H9 (cell line): ENCODE measurements around the gene VLDLR. TPM values are rescaled to one million over a fixed set of nuclear protein-coding genes. Genes with fewer than 3 reads are reported as not detected.
A peak's percentile ranks its signal among the peaks of the same experiment; 100 is the strongest.

Experiments
- DNase-seq: peaks from one replicate; pipeline ENCODE4 v3.0.0-alpha.2; 2017
- H2AFZ ChIP-seq: one replicate; pipeline ENCODE4 v1.6.1; 2013; ENCODE audit warnings: mild to moderate bottlenecking, low read length, control low read depth, moderate library complexity
- H2AK5ac ChIP-seq: 2 replicates; pipeline ENCODE4 v1.6.1; 2013; ENCODE audit warnings: low read length, control low read depth, mixed read lengths; ENCODE audit not compliant: insufficient read length
- H2BK120ac ChIP-seq: one replicate; pipeline ENCODE4 v1.6.1; 2013; ENCODE audit warnings: low read depth, mild to moderate bottlenecking, low read length, control low read depth, inconsistent platforms; ENCODE audit not compliant: poor library complexity, severe bottlenecking
- H2BK12ac ChIP-seq: 2 replicates; pipeline ENCODE4 v1.6.1; 2013; ENCODE audit warnings: low read length, control low read depth, mixed read lengths, low read depth; ENCODE audit not compliant: insufficient read length
- H2BK15ac ChIP-seq: 2 replicates; pipeline ENCODE4 v1.6.1; 2013; ENCODE audit warnings: low read depth, low read length, control low read depth
- H2BK20ac ChIP-seq: one replicate; pipeline ENCODE4 v1.6.1; 2013; ENCODE audit warnings: low read depth, mild to moderate bottlenecking, low read length, control low read depth, inconsistent platforms; ENCODE audit not compliant: poor library complexity, severe bottlenecking
- H2BK5ac ChIP-seq: 2 replicates; pipeline ENCODE4 v1.6.1; 2013; ENCODE audit warnings: low read length, control low read depth, mixed read lengths; ENCODE audit not compliant: insufficient read length
- H3K14ac ChIP-seq: 2 replicates; pipeline ENCODE4 v1.6.1; 2013; ENCODE audit warnings: low read length, control low read depth; ENCODE audit not compliant: insufficient read depth
- H3K18ac ChIP-seq: 2 replicates; pipeline ENCODE4 v1.6.1; 2013; ENCODE audit warnings: low read depth, mild to moderate bottlenecking, mixed read lengths, low read length, control low read depth; ENCODE audit not compliant: insufficient read length
- H3K23ac ChIP-seq: 2 replicates; pipeline ENCODE4 v1.6.1; 2013; ENCODE audit warnings: low read length, control low read depth, mixed read lengths, low read depth; ENCODE audit not compliant: insufficient read length
- H3K23me2 ChIP-seq: 2 replicates; pipeline ENCODE4 v1.6.1; 2013; ENCODE audit warnings: low read depth, mild to moderate bottlenecking, mixed read lengths, low read length, control low read depth; ENCODE audit not compliant: insufficient read length, poor library complexity, severe bottlenecking
- H3K27ac ChIP-seq: 2 replicates; pipeline ENCODE4 v1.5.1; 2013; ENCODE audit warnings: low read length, control low read depth, mixed read lengths, low read depth; ENCODE audit not compliant: insufficient read length
- H3K27me3 ChIP-seq: 2 replicates; pipeline ENCODE4 v1.6.1; 2013; ENCODE audit warnings: low read length, control low read depth, inconsistent platforms; ENCODE audit not compliant: insufficient read depth
- H3K4ac ChIP-seq: 2 replicates; pipeline ENCODE4 v1.6.1; 2013; ENCODE audit warnings: low read depth, mild to moderate bottlenecking, control low read depth, inconsistent platforms, low read length, moderate library complexity
- H3K4me1 ChIP-seq: 2 replicates; pipeline ENCODE4 v1.6.1; 2013; ENCODE audit warnings: low read length, control low read depth, inconsistent platforms; ENCODE audit not compliant: insufficient read depth
- H3K4me2 ChIP-seq: 2 replicates; pipeline ENCODE4 v1.6.1; 2013; ENCODE audit warnings: low read length, control low read depth, mixed read lengths; ENCODE audit not compliant: insufficient read length, insufficient read depth
- H3K56ac ChIP-seq: 2 replicates; pipeline ENCODE4 v1.6.1; 2013; ENCODE audit warnings: low read depth, mild to moderate bottlenecking, mixed read lengths, low read length, control low read depth; ENCODE audit not compliant: insufficient read length
- H3K79me1 ChIP-seq: 2 replicates; pipeline ENCODE4 v1.6.1; 2013; ENCODE audit warnings: low read depth, mild to moderate bottlenecking, moderate library complexity, low read length, control low read depth, inconsistent platforms; ENCODE audit not compliant: insufficient read depth, poor library complexity, severe bottlenecking
- H3K79me2 ChIP-seq: 2 replicates; pipeline ENCODE4 v1.6.1; 2013; ENCODE audit warnings: low read length, control low read depth, inconsistent platforms; ENCODE audit not compliant: insufficient read depth
- H3K9ac ChIP-seq: 2 replicates; pipeline ENCODE4 v1.6.1; 2013; ENCODE audit warnings: low read length, control low read depth, mixed read lengths; ENCODE audit not compliant: insufficient read length; ENCODE audit errors: extremely low read depth
- H3K9me3 ChIP-seq: one replicate; pipeline ENCODE4 v1.6.1; 2013; ENCODE audit warnings: low read depth, low read length, inconsistent platforms; ENCODE audit not compliant: control insufficient read depth
- H3T11ph ChIP-seq: one replicate; pipeline ENCODE4 v1.6.1; 2013; ENCODE audit warnings: mild to moderate bottlenecking, low read length, control low read depth, inconsistent platforms
- H4K20me1 ChIP-seq: one replicate; pipeline ENCODE4 v1.6.1; 2013; ENCODE audit not compliant: control insufficient read depth, insufficient read length, insufficient read depth
- H4K5ac ChIP-seq: 2 replicates; pipeline ENCODE4 v1.6.1; 2013; ENCODE audit warnings: low read depth, mild to moderate bottlenecking, mixed read lengths, low read length, control low read depth; ENCODE audit not compliant: insufficient read length
- H4K8ac ChIP-seq: replicated peaks from 2 replicates; pipeline ENCODE4 v1.6.1; 2013; ENCODE audit warnings: low read length, control low read depth, mixed read lengths, low read depth; ENCODE audit not compliant: insufficient read length
- H4K91ac ChIP-seq: 2 replicates; pipeline ENCODE4 v1.6.1; 2013; ENCODE audit warnings: low read depth, mild to moderate bottlenecking, moderate library complexity, mixed read lengths, low read length, control low read depth; ENCODE audit not compliant: insufficient read length
- H3K27ac Mint-ChIP-seq, 3 experiments: 2 replicates in 2 of 3; 3 replicates in 1 of 3; pipeline ENCODE4 v1.8.0; 2020 to 2021; ENCODE audit warnings: mixed read lengths in 3 of 3, mild to moderate bottlenecking in 1 of 3, moderate library complexity in 1 of 3
- H3K27me3 Mint-ChIP-seq: 2 replicates; pipeline ENCODE4 v1.8.0; 2021; ENCODE audit warnings: low read depth, mild to moderate bottlenecking, moderate library complexity, mixed read lengths
- H3K36me3 Mint-ChIP-seq, 3 experiments: 2 replicates in 2 of 3; 3 replicates in 1 of 3; pipeline ENCODE4 v1.8.0; 2020 to 2021; ENCODE audit warnings: low read depth in 3 of 3, mixed read lengths in 3 of 3; ENCODE audit not compliant: insufficient read depth in 1 of 3
- H3K4me1 Mint-ChIP-seq, 2 experiments: 2 replicates each; pipeline ENCODE4 v1.8.0; 2020; ENCODE audit warnings: mixed read lengths in 2 of 2
- H3K4me3 Mint-ChIP-seq, 2 experiments: 2 replicates in 1 of 2; 3 replicates in 1 of 2; pipeline ENCODE4 v1.8.0; 2020 to 2021; ENCODE audit warnings: mild to moderate bottlenecking in 2 of 2, mixed read lengths in 2 of 2, moderate library complexity in 1 of 2
- H3K9me3 Mint-ChIP-seq, 2 experiments: 2 replicates in 1 of 2; 3 replicates in 1 of 2; pipeline ENCODE4 v1.8.0; 2020; ENCODE audit warnings: mild to moderate bottlenecking in 2 of 2, mixed read lengths in 2 of 2, moderate library complexity in 1 of 2
- CTCF ChIP-seq: fragments of 200-600 bp; sonication (generic); conservative IDR thresholded peaks from 3 replicates; pipeline ENCODE4 v1.8.0; 2021; ENCODE audit warnings: antibody characterized with exemption, mild to moderate bottlenecking
- WGBS: extraction: QIAGEN DNeasy Blood & Tissue Kit; methylation state at CpG from one replicate; pipeline ENCODE4 v1.1.7; 2013; ENCODE audit warnings: missing lambda C conversion rate, low lambda C conversion rate, mixed read lengths; ENCODE audit not compliant: insufficient read length; ENCODE audit errors: extremely low coverage; 5-methylcytosine and 5-hydroxymethylcytosine counted together
- total RNA-seq: library from RNA; stranded (reverse); gene quantifications from 2 replicates; pipeline ENCODE4 v1.2.1, GENCODE V29; 2021

The VLDLR gene
- total RNA-seq, 1 experiment from 2014 or later = 19.1 TPM

- no peak overlapping the region for H3K18ac ChIP-seq
- H4K5ac ChIP-seq = no peak overlapping the region
- Mint-ChIP-seq H3K9me3 (peaks cover 0 to 4% of the 10 kb centered on the region in 2 experiments; a peak in 1 of 5 replicates), H3K36me3 (peaks cover 5 to 10% (median 6%) of the 10 kb centered on the region in 3 experiments; a peak in 6 of 7 replicates), H3K4me1 (peaks cover 46 to 57% of the 10 kb centered on the region in 2 experiments), H3K27ac (peak overlapping the region; percentile 68 to 92 (median 68); a peak in 6 of 7 replicates), H3K4me3 (peak overlapping the region in 1 of 2 experiments; percentile 6; a peak in 1 of 5 replicates), H3K27me3 (0 out of 2 replicates have a peak, but pooled peaks cover 3% of the 10 kb centered on the region)
- no peak overlapping the region for H2BK15ac ChIP-seq
- no CpG with 5 or more reads among the region's 3 CpGs for WGBS
- no peak for TF ChIP-seq CTCF
- no peak overlapping the region for H3K56ac ChIP-seq
- no peak overlapping the region for H3K14ac ChIP-seq
- no peaks in the 10 kb centered on the region for H3K23me2 ChIP-seq
- H2BK120ac ChIP-seq = no peak overlapping the region
- no peak overlapping the region for H4K8ac ChIP-seq
- H3K9me3 ChIP-seq = no peaks in the 10 kb centered on the region
- no peak overlapping the region for H2BK12ac ChIP-seq
- no peaks in the 10 kb centered on the region for H3K27me3 ChIP-seq
- H2AK5ac ChIP-seq = no peak overlapping the region
- H2BK5ac ChIP-seq = no peak overlapping the region
- no peak overlapping the region for H3K4me2 ChIP-seq
- H3K79me2 ChIP-seq = peaks cover 2% of the 10 kb centered on the region
- no peak overlapping the region for H4K91ac ChIP-seq
- H2AFZ ChIP-seq = no peak overlapping the region
- H3K23ac ChIP-seq = no peak overlapping the region
- H3T11ph ChIP-seq = no peak overlapping the region
- H3K4ac ChIP-seq = no peak overlapping the region; the same call in 1 of the 2 replicates
- DNase-seq = peak; percentile 66
- peaks cover 16% of the 10 kb centered on the region; the same call in 1 of the 2 replicates for H3K4me1 ChIP-seq
- no peak overlapping the region for H2BK20ac ChIP-seq
- H3K27ac ChIP-seq = peak overlapping the region; percentile 34
- H4K20me1 ChIP-seq = no peaks in the 10 kb centered on the region
- no peaks in the 10 kb centered on the region for H3K79me1 ChIP-seq
- H3K9ac ChIP-seq = no peak overlapping the region
Observed at GRCh38 chr9:2613730-2614271, 7.8 kb upstream of the VLDLR start.
